Measurements from ENCODE around the gene ADGRA1.
"Not testable (repeated sequence)": the region's sequence is repeated elsewhere in the genome, so short reads cannot be mapped to it uniquely, and the experiment has no call there.

Gene ADGRA1

GRCh38 chr10:133142523-133143199, 54.9 kb downstream of the ADGRA1 start:
- DNase-seq (ENCODE audit: low read depth in 2 of 2) = no peak

DNA sequence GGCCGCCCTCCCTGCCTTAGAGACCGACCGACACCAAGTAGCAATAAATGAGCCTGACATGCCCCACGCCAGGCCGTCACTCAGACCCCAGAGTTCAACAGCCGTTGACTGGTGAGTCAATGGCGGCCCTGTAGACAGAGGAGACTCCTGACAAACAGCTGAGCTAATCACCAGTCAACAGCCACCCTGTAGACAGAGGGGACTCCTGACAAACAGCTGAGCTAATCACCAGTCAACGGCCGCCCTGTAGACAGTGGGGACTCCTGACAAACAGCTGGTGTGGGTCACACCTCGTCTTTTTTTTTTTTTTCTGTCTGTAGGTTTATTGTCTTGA, 55.4 kb downstream of the ADGRA1 start:
- no peak for DNase-seq (ENCODE audit: low read depth in 2 of 2)

DNA sequence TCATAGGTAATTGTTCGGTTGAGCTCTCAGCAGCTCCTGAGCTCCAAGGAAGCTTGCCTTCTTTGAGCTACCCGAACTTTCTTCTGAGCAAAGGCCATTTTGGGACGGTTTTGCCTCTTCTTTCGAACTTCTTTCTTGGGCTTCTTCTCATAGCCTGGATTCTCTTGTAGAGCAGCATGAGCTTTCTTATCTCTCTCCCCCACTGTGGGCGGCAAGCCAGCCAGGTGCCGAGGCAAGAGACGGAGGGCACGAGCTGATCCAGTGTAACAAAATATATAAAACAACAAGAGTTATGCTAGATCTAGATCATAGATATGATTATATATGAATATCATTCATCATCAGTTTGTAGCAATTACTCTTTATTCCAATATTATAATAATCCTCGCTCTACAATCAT, 55.8 kb downstream of the ADGRA1 start:
- no peak for DNase-seq (ENCODE audit: low read depth in 2 of 2)

DNA sequence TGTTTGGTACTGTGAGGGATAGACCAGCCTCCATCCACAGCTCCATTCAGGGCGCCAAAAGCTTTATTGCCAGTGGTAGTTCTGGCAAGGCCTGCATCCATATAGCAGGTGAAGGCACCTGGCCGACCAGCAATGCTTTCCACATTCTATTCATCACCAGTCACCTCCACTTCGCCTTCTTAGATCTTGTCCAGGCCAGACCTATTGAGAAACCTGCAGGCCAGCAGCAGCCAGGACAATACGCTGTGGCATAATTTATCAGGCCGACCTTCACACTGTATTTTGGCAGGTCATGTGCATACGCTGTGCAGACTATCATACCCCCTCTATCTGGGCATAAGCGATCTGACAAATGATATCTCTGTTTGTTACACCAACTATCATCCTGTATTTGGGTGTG, 57.0 kb downstream of the ADGRA1 start:
- no peak for DNase-seq (ENCODE audit: low read depth in 2 of 2)

DNA sequence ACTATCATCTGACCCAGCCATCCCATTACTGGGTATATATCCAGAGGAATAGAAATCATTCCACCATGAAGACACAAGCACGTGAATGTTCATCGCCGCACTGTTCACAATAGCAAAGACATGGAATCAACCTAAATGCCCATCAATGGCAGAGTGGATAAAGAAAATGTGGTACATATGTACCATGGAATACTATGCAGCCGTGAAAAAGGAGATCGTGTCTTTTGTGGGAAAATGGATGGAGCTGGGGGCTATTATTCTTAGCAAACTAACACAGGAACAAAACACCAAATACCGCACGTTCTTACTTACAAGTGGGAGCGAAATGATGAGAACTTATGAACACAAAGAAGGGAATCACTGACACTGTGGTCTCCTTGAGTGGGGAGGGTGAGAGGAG, 62.5 kb downstream of the ADGRA1 start:
- DNase-seq (ENCODE audit: low read depth in 2 of 2) = no peak

DNA sequence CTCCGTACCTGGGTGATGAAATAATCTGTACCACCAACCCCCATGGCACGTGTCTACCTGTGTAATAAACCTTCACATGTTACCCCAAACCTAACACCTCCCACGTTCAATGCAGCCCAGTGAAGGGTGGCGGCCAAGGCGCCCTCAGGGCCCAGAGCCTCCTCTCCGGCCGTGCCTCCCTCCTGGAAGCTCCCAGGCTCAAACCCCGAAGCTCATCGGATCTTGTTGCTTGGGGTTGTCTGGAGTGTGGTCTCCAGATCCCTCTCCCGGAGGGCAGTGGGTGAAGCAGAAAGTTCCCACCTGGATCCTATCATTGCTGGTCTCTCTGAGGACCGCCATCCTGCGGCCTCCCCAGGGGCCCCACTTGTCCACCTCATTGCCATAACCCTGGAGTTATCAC, 62.9 kb downstream of the ADGRA1 start:
- no peak for DNase-seq (ENCODE audit: low read depth in 2 of 2)

DNA sequence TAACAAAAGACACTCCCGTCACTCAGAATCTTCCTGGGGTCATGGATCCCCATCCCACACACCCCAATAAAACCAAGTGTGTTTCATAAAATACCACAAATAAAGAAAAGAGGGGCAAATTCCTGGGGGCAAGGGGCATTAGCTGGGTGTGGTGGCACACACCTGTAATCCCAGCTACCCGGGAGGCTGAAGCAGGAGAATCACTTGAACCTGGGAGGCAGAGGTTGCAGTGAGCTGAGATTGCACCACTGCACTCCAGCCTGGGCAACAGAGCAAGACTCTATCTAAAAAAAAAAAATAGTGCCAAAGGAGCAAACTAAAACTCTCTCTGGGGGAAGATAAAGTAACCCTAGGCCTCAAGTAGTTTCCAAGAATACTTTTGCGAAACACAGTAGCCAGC, 63.3 kb downstream of the ADGRA1 start:
- not testable (repeated sequence) for DNase-seq (ENCODE audit: low read depth in 2 of 2)

DNA sequence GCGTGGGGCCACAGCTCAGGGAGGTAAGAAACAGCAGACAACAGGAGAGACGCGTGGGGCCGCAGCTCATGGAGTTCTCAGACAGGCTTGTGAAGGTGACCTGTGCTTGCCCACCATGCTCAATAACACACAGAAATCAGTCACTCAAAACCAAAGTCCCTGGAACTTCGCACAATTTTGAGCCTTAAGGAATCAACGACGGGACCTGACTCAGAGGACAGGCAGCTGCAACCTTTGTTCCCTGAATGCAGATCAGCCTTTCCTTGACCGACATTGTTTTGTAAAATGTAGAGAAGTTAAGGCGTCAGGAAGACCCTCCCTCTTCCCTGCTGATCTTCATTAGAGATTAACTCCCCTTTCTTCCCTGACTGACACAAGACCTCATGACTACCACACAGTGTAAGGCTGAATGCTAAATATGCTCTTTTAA, 63.8 kb downstream of the ADGRA1 start:
- no peak for DNase-seq (ENCODE audit: low read depth in 2 of 2)

DNA sequence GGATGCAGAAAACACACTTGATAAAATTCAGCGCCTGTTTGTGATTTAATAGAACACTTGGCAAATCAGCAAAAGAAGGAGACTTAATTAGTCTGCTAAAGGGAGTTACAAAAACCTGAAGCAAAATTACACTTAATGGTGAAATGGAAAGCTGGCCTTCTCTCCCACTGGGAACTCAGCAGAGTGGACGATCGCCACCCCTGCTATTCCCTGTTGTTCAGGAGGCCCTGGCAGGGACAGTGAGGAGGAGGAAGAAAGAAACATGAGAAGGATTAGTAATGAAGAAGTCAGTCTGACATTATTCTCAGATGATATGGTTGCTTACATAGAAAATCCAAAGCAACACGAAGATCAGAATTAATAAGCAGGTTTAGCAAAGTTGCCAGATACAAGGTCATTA, 66.7 kb downstream of the ADGRA1 start:
- DNase-seq (ENCODE audit: low read depth in 2 of 2) = no peak

GRCh38 chr10:133154996-133155778, 67.5 kb downstream of the ADGRA1 start:
- no peak for DNase-seq (ENCODE audit: low read depth in 2 of 2)

DNA sequence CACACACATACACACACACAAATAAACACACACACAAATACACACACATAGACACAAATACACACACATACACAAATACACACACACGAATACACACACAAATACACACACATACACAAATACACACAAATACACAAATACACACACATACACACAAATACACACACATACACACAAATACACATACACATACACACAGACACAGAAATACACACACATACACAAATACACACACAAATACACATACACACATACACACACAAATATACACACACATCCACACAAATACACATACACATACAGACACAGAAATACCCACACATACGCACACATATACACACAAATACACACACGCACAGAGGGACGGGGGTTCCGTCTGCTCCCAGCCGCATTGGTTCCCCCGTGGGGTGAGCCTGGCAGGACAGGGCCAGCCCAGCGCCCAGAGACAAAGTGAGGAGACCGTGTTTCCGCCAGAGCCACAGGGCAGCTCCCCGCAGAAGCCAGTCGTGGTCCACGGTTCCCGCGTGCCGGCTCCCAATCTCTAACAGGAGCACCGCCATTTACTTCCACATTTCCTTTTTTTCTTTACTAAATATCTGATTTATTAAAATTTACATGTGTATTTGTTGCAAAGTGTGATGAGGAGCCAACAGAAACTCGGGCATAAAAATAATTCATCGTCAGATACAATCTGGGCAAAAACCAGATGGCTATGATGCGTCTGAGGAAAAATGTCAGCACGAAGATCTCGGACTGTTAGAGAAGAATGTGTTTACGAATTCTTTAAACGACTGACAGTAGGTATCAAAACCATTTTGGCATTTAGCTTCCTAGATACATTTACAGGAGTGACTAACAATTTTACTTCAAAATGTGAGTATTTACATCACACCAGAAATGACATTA, 69.2 kb downstream of the ADGRA1 start:
- DNase-seq (ENCODE audit: low read depth in 2 of 2) = no peak

DNA sequence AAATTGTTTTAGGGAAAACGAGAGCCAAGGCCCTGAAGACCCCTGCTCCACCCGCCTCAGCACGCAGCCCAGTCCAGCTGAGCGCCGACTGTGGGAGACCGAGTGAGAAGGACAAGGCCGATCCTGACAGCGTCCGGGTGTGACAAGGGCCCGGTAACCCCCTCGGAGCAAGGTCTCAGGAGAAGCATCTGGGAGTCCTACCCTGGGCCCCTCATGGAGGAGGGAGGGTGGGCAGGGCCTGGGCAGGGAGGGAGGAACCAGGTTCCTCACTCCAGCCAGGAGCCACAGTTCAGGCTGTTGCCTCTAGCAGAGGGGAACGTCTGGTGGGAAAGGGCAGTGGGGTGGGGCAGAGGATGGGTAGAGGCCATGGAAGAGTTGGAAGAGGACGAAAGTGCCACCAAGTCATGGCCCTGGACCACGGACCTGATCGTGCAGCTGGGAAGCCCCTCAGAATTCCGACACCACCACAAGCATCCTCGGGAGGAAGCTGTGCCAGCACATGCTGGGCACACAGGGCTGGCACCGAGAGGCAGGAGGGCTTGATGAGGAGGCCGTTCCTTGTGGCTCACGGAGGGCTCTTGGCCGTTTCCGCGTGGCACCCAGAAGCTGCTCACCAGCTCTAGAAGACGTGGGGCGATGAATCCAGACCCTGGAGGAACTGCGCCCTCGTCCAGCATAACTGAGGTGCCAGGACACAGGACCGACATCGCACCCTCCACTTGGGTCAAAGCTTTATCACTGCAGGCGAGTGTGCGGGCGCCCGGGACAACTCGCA, 70.1 kb downstream of the ADGRA1 start:
- DNase-seq (ENCODE audit: low read depth in 2 of 2) = no peak

GRCh38 chr10:133158437-133158755, 70.7 kb downstream of the ADGRA1 start:
- no peak for DNase-seq (ENCODE audit: low read depth in 2 of 2)

DNA sequence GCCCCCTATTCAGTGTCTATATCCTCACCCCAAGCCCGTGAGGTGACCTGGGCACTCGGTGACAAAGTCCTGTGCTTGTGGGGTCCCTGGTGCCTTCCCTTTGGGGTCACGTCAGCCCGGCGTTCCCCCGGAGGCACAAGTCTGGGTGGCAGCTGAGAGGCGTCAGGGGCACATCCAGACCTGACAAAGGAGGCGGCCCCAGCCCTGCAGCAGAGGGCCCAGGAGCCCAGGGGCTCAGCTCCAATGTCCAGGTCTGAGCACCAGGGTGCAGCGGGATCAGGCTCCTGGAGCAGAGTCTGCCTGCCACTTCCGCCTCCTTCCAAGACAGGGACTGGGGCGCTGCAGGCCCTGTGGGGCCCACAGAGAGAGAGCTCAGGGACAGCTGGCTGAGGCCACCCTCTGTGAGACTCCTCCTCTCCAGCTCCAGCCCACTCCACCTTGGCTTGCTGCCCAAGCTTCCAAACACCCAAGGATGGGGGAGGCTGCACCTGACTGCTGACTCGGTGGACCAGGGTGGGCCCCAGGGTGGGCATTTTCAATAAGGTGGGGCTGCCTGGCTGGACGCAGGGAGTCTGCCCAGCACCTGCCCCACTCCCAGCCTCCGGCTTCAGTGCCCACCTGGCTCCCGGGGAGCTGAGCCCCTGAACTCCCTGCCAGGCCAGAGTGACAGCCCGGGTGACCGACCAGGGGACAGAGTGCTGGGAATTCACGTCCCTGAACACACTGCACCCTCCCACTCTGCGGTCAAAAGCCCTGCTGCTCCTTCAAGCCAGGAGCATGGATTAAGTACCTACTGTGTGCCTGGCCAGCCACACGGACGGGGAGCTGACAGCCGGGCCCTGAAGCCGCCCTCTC, 71.3 kb downstream of the ADGRA1 start:
- no peak for DNase-seq (ENCODE audit: low read depth in 2 of 2)

DNA sequence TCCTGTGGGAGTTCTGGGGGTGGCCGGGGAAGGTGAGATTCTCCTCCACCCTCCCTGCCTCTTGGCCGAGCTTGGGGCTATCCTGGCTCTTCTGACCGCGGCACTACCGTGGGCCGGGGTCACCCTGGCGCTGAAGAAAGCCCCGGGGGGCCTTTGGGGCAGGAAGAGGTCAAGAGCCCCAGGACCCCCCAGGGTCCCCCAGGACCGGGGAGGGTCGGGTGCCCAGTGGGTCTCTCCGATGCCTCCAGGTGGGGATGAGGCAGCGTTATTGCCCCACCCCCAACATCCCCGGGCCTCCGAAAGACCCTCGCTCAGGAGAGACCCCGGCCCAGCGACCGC, 71.9 kb downstream of the ADGRA1 start:
- DNase-seq (ENCODE audit: low read depth in 2 of 2) = no peak

DNA sequence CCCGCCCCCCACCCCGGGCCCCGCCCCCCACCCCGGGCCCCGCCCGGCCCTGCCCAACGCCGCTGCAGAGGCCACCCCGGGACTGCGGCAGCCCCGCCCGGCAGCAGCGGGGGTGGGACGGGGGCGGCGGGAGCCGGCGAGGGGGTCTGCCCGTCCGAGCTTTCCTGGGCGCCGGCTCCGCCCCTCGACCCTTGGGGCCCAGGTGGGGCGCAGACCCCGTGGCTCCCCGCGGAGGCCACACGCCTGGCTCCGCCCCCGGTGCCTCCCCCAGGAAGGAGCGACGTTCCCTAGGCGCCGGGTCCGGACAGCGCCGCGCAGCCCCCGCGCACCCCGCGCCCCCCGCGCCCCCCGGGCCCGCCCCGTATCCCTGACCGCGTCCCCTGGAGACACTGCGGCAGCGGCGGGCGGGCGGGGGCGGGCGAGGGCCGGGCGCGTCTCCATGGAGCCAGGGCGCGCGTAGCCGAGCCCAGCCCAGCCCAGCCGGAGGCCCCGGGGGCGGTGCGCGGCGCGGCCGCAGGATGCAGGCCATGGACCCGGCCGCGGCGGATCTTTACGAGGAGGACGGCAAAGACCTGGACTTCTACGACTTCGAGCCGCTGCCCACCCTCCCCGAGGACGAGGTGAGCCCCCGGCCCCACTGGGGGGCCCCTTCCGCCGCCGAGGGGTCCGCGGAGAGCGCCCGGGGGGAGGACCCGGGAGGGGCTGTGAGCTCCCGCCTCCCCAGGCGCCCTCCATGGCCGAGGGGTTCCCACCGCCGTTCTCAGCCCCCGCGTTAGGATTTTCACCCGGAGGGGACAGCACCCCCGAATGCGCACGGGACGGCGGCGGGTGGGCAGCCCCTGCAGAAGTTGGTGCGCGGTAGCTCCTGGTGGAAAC, 72.5 kb downstream of the ADGRA1 start, which contains the start of gene KNDC1:
Gene KNDC1, plus strand, starts transcription at position 270 of the 876 bp plus-strand sequence. Its CDS starts 249 bp downstream, at position 519.
- DNase-seq (ENCODE audit: low read depth in 2 of 2) = no peak

- DNase-seq (ENCODE audit: low read depth in 2 of 2) = no peak
These were observed 73.2 kb downstream of the ADGRA1 start for GRCh38 chr10:133160826-133161471.

DNA sequence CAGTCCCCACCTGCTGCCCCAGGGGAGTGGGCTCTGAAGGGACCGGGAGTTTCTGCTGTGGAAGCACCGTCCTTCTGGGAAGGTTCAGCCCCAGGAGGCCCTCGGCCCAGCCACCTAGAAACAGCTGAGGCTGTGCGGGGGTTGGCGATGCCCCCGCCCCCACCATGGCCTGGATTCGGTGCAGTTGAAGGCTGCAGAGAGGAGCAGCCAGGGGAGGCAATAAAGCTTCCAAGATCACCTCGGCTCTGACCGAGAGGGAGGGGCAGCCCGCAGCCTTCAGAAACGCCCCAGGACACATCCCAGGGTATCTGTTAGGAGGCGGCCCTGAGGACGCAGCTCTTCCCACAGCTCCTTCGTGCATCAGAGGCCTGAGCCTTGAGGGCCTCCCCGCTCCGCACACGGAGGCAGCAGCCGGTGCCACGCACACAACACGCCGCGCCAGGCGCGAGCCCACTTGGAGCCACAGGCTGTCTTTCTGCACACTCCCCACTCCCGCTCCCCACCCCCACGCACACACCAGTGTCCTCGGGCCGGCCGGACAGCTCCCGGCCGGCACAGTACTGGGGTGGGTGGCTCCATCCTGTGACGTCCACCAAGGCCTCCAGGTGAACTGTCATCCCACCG, 73.9 kb downstream of the ADGRA1 start:
- no peak for DNase-seq (ENCODE audit: low read depth in 2 of 2)

Data from stimulated activated CD8-positive, alpha-beta memory T cell treated with anti-CD3 and anti-CD28 coated beads, Interleukin-15, amount 100 ng/mL, for 4 hours (primary cell).